GM12872 (cell line): ENCODE data around the gene LY6G6F.

ENCODE experiments used
- TF ChIP-seq, protein P1 (sequence below): IDR thresholded peaks from 3 replicates; pipeline ENCODE4 v1.5.1; 2011; ENCODE audit warnings: low read depth, mild to moderate bottlenecking, low read length, moderate library complexity; ENCODE audit not compliant: insufficient read depth

Gene LY6G6F

DNA sequence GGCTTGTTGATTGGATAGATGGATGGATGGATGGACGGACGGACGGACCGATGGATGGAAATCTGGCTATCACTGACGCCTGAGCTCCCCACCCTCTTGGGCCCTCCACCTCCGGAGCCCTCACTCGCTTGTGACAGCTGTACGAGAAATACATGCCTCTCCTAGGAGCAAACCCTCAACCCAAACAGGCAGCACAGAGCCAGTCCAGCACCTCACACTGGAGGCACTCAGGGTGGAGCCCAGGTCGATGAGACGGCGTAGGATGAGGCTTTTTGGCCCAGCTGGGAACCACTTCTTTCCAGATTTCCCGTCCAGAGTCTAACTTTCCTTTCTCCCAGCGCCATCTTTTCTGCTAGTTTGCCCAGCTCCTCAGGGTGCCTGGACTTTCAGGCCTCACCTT lies 23.1 kb upstream of the LY6G6F start:
- TF ChIP-seq, protein P1, sequence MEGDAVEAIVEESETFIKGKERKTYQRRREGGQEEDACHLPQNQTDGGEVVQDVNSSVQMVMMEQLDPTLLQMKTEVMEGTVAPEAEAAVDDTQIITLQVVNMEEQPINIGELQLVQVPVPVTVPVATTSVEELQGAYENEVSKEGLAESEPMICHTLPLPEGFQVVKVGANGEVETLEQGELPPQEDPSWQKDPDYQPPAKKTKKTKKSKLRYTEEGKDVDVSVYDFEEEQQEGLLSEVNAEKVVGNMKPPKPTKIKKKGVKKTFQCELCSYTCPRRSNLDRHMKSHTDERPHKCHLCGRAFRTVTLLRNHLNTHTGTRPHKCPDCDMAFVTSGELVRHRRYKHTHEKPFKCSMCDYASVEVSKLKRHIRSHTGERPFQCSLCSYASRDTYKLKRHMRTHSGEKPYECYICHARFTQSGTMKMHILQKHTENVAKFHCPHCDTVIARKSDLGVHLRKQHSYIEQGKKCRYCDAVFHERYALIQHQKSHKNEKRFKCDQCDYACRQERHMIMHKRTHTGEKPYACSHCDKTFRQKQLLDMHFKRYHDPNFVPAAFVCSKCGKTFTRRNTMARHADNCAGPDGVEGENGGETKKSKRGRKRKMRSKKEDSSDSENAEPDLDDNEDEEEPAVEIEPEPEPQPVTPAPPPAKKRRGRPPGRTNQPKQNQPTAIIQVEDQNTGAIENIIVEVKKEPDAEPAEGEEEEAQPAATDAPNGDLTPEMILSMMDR, result no peak

DNA sequence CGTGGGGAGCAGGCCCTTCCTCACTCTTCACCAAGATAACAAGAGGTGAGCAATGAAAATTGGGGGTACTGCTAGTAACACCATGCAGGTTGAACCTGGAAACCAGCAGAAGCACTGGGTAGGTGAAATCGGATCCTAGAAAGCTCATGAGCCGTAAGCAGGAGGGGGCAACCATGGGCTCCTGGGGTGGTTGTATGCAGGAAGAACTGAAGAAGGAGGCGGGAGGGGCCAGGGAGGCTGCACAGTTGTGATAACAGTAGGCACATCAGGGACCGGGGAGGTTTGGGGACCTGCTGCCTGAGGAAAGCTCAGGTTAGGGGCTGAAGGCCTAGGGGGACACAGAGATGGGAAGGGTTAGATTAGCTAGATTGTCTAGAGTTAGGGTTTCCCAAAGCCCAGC lies 20.2 kb upstream of the LY6G6F start:
- TF ChIP-seq, protein P1, result no peak

DNA sequence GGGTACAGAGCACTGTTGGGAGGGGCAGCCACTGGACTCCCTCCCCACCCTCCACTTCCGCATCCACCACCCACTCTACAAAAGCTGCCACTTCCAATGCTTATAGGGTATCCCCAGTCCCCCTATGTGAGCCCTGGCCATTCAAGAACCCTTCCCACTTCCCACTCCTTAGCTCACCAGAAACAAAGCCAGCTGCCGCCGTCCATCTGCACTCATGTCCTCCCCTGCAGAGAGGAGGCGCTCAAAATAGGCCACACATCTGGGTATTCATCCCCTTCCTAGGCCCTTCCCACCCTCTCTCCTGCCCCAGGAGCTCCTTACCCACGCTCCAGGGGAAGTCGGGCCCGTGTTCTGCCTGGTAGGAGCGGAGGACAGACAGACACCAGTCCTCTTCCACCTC lies 19.3 kb upstream of the LY6G6F start:
- TF ChIP-seq, protein P1, result no peak

DNA sequence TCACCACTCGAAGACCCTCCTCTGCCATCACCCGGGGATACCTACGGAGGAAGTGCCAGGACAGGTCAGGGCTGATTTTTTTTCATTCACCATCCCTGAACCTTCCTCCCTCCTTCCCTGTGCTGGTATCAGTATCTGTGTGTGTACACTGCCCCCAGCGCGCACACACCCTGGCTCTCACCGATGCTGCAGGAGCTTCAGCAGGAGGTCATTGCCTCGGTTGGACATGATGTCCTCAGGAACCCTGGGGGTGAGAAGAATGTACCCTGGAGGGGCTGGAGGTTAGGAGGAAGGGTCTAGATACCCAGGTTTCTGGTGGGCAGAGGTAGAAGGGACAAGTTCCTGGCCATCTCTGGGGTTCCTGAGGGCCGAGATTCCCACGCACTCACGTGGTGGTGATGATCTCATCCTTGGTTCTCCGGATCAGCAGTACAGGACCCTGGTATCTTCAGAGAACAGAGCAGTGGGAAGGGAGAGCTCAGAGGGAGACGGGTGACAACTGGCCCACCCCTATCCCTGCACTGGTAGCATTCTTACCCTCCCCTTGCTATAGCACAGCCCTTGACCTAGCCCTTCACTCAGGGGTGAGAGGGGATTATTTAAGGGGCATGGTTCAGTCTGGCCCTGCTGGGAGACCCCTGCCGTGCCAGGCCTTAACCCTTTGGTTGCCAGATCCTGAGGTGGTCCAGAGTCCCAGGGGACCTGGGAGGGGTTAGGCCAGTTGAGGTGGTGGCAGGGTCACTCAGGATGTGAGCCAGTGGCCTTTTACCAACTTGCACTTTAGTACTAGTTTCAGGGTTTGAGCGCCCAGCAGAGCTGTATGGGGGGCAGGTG lies 18.6 kb upstream of the LY6G6F start:
- TF ChIP-seq, protein P1, result no peak

DNA sequence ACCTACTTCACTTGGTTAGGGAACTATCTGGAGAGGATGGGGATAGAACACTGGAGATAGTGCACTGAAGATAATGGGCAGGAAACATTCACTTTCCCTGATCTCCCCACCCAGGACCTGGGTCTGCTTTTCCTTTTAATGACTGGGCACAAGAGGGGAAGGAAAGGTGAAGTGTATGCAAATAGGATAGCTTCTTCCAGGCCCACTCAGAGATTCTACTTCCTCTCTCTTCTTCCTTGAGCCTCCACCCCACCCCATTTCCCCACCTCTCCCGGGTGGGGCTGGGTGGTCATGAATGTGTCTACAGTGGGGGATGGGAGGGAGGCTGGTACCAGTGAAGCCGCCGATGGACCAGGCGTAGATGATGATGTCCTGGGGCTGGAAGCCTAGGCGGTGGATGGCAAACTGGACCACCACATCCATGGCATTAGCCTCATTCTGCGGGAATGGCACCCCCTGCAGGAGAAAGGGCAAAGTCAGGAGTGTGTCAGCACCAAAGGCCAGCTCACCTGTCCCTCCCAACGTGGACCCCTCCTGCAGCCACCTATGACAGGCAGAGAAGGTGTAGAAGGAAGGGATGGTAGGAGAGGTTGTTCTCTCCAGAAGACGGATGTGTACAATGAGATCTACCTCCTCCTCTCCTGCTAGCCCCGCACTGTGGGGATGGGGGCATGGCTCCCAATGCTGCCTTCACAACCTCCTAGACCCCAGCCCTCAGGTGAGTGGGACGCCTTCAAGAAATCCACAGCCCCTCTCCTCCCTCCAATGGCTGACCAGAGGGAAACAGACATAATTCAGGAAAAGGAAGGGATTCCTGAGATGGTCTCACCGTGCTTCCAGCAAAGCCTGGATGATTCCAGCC lies 17.2 kb upstream of the LY6G6F start:
- TF ChIP-seq, protein P1, result peak; percentile 58

DNA sequence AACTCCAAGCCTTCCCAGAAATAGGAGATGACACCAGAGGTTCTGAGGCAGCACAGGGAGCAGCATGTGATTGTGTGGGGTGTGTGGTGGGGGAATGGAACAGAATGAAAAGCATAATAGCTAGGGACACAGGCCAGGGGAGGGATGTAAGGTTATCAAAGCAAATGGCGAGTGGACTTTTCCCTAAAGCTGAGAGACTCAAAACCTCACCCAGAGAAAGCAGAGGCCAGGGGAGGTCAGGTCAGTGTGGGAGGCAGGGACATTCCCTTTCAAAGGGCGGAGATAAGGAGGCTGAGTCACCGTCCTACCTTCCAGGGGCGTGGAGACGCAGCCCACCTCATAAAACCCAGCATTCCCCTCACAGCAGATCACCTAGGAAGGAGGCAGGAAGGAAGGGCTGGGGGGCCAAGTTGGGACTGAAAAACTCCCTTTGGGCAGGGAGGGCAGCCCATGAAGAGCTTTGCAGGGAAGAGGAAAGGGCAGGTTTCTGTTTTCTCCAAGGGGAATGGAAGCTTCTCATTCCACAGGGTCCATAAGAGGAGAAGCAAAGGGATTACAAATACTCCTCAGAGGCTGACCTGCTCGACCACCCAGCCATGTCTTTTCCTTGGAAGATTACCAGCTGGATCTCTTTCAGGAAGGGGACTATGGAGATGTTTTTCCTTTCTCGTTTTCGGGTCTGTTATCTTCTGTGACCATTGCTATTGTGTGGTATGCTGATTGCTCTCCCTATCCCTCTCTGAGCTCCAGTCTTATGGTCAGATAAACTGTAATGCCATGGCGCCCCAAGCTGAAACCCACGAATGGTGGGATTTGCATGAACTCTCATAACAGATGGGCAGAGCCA lies 16.2 kb upstream of the LY6G6F start:
- TF ChIP-seq, protein P1, result no peak

DNA sequence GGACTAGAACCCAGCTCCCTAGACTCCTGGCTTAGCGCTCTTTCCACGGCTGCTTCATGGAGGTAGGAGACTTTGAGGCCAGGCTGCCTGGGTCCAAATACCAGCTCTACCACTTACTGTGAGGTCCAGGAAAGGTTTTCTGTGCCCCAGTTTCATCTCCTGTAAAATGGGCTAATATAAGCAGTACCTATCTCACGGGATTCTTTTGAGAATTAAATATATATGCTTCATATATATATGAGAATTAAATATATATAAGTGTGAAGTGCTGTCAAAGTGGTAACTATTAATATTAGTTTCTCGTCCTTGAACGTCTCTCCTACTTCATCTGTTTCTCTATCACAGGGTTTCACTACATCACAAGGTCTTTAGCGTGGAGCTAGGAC lies 15.6 kb upstream of the LY6G6F start:
- TF ChIP-seq, protein P1, result no peak
